H1 (cell line): ENCODE measurements around the gene GIMAP4. TPM values are rescaled to one million over a fixed set of nuclear protein-coding genes. Genes with fewer than 3 reads are reported as not detected.

ENCODE experiments used
- CEBPB ChIP-seq: IDR thresholded peaks from 2 replicates; pipeline ENCODE4 v1.6.1; 2012; ENCODE audit warnings: low read depth, low read length
- EGR1 ChIP-seq: IDR thresholded peaks from 2 replicates; pipeline ENCODE4 v1.6.1; 2011; ENCODE audit warnings: low read depth, low read length, borderline replicate concordance
- GTF2F1 ChIP-seq: IDR thresholded peaks from 2 replicates; pipeline ENCODE4 v1.6.1; 2012; ENCODE audit warnings: low read depth, low read length, improper control_type of control experiment, borderline replicate concordance
- JUN ChIP-seq: IDR thresholded peaks from 2 replicates; pipeline ENCODE4 v1.6.1; 2011; ENCODE audit warnings: low read depth, mild to moderate bottlenecking, improper control_type of control experiment, low read length
- SIN3A ChIP-seq, 2 experiments: IDR thresholded peaks in 1 of 2; conservative IDR thresholded peaks in 1 of 2; 2 replicates each; pipeline ENCODE4 v1.6.1; 2011 to 2012; ENCODE audit warnings: low read length in 2 of 2, improper control_type of control experiment in 1 of 2, low read depth in 1 of 2, mild to moderate bottlenecking in 1 of 2
- SIX5 ChIP-seq: IDR thresholded peaks from 2 replicates; pipeline ENCODE4 v1.6.1; 2011; ENCODE audit warnings: mild to moderate bottlenecking, low read depth, low read length
- TCF12 ChIP-seq: IDR thresholded peaks from 2 replicates; pipeline ENCODE4 v1.6.1; 2011; ENCODE audit warnings: low read depth, mild to moderate bottlenecking, low read length
- ZNF274 ChIP-seq: IDR thresholded peaks from 2 replicates; pipeline ENCODE4 v1.7.0; 2012; ENCODE audit warnings: low read length, borderline replicate concordance; ENCODE audit errors: extremely low read depth
- polyA plus RNA-seq, 7 experiments: library from polyadenylated mRNA; depleted of rRNA in 3 of 7; stranded (reverse) in 5 of 7; unstranded in 2 of 7; fragments of >200 nt in 5 of 7; fragments of 200-250 nt in 2 of 7; gene quantifications; 1 replicate in 5 of 7; 2 replicates in 1 of 7; 4 replicates in 1 of 7; pipeline versions ENCODE4 v1.2.1 to v1.2.3, GENCODE V29; 2011 to 2013; ENCODE audit warnings: missing spikeins in 2 of 7, mixed read lengths in 2 of 7
- total RNA-seq: library from RNA; stranded (reverse); fragmentation: NEBNext Ultra II Directional; extraction: Animal tissue kit (Norgen Biotek cat#: 25700); gene quantifications from 2 replicates; pipeline ENCODE4 v1.2.1, GENCODE V29; 2021

GIMAP4 gene
- total and polyA plus RNA-seq, 2 of the 8 experiments (the other 6 are each of a cell fraction or from before 2014, with no cell fraction given) = 0.20 to 0.22 TPM

DNA sequence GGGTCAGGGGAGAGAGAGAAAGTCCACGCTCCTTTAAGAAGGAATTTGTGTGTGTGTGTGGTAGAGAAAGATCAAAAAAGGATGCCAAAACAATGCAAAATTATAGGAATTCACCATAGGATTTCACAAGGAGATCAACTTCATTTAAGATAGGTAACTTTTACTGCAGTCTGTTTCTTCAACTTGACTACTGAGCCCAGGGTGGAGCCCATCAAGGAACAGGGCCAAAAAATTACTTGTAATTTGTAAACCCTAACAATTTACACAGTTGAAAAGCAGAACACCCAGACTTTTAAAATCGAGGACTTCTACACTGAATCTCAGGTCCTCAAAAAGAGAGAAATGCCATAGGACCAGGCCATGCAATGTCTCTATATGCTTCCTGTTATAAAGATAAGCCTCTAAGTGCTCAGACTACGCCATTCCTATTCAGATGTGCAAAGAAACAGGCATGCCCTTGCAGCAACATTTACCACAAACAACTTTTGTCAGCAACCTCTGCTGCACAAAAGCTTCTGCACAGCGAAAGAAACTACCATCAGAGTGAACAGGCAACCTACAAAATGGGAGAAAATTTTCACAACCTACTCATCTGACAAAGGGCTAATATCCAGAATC lies 10.6 kb upstream of the GIMAP4 start (continued):
- TF ChIP-seq TCF12 (no peak), JUN (no peak), EGR1 (no peak), SIN3A (conservative IDR thresholded peaks at IDR 0.05 in 1 of 2, IDR thresholded peaks at IDR 0.05 in 1 of 2; ENCODE audit: low read depth in 1 of 2, low read length in 2 of 2) (no peak), SIX5 (no peak), CEBPB (no peak), GTF2F1 (no peak), ZNF274 (no peak)
